T-helper 2 cell treated with Interferon-gamma antibody and Interleukin-4, amounts not matched to agents 5 μg/mL and 100 μg/mL, for 36 hours (primary cell): ENCODE results near the gene PAX8.

ENCODE experiments used
- DNase-seq: peaks from one replicate; pipeline ENCODE4 v3.0.0; 2021; ENCODE audit warnings: low spot score
- H3K27ac Mint-ChIP-seq: one replicate; pipeline ENCODE4 v1.8.0; 2021; ENCODE audit warnings: mild to moderate bottlenecking, mixed read lengths
- H3K27me3 Mint-ChIP-seq: one replicate; pipeline ENCODE4 v1.8.0; 2021; ENCODE audit warnings: low read depth, mixed read lengths
- H3K36me3 Mint-ChIP-seq: one replicate; pipeline ENCODE4 v1.8.0; 2021; ENCODE audit warnings: low read depth, mixed read lengths
- H3K4me1 Mint-ChIP-seq: one replicate; pipeline ENCODE4 v1.8.0; 2021; ENCODE audit warnings: low read depth, mixed read lengths
- H3K4me3 Mint-ChIP-seq: one replicate; pipeline ENCODE4 v1.8.0; 2022; ENCODE audit warnings: mild to moderate bottlenecking, moderate library complexity, mixed read lengths
- H3K9me3 Mint-ChIP-seq: one replicate; pipeline ENCODE4 v1.8.0; 2021; ENCODE audit warnings: mixed read lengths

PAX8 gene

DNA sequence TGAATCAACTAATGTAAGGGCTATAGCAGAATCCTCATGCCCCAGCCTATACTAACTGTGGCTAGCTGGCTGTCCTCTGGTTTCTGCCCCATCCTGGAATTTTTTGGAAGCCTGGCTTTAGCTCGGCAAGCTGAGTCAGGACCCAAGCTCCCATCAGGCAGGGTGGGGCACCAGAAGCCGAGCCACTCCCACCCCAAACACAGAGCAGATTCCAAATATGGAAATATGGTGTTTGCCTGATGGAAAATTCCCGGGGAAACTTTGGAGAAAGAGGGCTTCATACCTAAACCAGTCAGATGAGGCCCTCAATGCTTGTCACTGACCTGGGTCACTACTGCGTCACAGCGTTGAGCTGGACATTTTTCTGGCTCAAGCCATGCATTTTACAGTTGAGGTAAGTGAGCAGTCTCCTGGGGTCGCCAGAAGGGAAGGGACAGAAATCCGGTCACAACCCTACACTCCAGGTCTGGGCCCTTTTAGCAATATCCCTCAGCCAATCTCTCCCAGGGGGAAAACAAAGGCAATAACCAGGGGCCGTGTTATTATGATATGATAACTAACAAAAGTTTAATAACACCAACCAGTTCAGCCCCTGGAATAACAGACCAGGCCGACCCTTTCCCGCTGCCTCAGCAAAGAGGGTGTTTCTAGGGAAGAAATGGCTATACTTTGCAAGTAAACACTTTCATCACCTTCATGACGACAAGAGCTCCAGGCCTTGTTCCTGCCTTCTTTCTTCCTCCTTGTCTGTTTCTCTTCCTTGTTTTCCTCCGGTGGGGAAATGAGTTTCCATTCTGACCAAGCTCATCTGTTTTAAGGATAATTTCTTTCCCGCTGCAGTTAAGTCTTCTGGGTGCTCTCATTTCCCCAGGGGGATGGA is 67.3 kb downstream of the PAX8 start:
- Mint-ChIP-seq H3K27me3 (peaks cover 4% of the 10 kb centered on the region), H3K9me3 (no peaks in the 10 kb centered on the region), H3K4me3 (no peak overlapping the region), H3K27ac (no peak overlapping the region), H3K4me1 (no peaks in the 10 kb centered on the region), H3K36me3 (no peaks in the 10 kb centered on the region)
- no peak for DNase-seq

DNA sequence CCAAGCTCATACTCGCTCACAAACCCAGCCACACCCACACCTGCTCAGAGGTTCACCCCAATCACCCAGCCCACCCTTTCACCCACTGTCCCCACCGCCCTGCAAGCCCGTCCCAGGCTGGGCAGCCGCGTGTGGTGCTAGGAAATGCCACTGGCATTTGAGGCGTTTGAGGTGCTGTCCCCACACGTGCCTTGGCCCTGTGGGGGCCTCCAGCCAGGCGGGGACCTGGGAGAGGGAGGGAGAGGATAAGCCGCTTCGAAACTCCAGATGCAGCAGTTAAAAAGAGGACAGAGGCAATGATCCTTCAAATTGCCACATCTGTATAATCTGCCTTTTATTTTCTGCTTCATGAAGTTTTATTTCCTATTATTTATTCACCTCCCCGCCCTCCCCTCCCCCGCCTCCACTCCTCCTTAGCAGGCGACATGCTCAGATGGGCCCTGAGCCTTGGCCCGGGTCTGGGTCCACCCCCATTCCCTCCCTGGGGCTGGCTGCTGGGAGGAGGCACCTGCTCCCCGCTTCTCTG is 69.0 kb downstream of the PAX8 start:
- H3K27me3 Mint-ChIP-seq = peaks cover 4% of the 10 kb centered on the region
- no peaks in the 10 kb centered on the region for H3K4me1 Mint-ChIP-seq
- no peaks in the 10 kb centered on the region for H3K9me3 Mint-ChIP-seq
- no peak for DNase-seq
- no peak overlapping the region for H3K4me3 Mint-ChIP-seq
- H3K36me3 Mint-ChIP-seq = no peaks in the 10 kb centered on the region
- H3K27ac Mint-ChIP-seq = no peak overlapping the region

DNA sequence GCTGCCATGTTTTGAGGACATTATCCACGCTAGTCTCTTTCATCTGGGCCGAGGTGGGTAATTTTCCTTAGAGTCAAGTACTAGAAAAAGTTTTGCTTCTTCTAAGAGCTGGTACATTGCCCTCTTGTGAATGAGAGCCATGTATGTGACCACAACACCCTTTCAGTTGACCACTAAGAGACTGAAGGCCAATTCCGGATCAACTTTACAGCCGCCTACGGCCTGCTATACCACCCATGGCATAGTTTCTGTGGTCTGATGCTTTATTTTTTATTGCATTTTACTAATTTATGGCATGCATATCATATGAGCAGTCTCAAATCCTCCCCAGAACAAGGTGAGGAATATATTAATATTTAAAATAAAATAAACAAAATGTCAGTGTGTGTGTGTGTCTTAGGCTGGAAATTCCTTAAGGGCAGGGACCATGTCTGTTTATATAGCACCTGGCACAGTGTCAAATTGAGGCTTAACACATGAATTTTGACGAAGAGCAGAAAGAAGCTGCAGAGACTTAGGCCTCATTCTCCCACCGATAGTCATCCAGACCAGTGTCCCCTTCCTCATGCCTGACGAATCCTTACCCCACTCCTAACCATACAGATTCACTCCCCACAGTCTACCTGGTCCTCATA is 69.6 kb downstream of the PAX8 start:
- H3K27ac Mint-ChIP-seq = no peak overlapping the region
- DNase-seq = no peak
- H3K4me1 Mint-ChIP-seq = no peaks in the 10 kb centered on the region
- no peak overlapping the region for H3K4me3 Mint-ChIP-seq
- H3K36me3 Mint-ChIP-seq = peaks cover 1% of the 10 kb centered on the region
- H3K27me3 Mint-ChIP-seq = peaks cover 4% of the 10 kb centered on the region
- no peaks in the 10 kb centered on the region for H3K9me3 Mint-ChIP-seq

DNA sequence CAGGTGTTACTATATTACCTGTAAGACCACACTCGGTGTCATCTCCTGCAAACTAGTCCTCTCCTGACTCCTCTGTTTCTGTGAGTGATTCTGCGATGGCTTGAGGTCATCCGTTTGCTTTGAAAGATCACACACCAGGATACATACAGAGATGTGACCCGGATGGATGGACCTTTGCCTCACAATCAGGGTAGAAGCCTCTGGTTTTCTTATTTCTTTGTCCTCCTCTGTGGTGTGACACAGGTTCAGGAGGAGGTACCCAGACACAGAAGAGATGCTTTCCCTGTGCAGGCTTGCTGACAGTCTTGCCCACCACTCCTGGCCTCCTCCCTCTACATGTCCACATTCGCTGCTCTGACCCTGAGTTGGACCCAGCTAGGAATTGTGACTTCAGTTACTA is 70.3 kb downstream of the PAX8 start:
- peaks cover 4% of the 10 kb centered on the region for H3K27me3 Mint-ChIP-seq
- no peak for DNase-seq

DNA sequence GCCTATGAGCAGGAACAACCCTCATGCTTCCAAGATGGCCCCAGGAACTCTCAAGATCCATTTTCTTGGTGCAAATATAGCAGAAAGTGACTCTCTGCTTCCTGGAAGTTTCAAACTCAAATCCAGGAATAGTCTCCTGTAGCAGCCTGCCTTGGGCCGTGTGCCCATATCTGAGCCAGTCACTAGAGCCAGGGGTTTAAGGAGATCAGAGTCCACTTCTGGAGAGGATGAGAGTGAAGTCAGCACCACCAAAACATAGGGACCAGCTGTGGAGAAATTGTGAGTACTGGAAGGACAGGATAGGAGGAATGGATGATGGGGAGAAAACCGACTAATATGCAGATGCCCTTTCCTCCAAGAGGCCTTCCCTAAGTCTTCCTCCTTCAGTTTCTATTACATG is 71.7 kb downstream of the PAX8 start:
- H3K4me1 Mint-ChIP-seq = peaks cover 4% of the 10 kb centered on the region
- no peak for DNase-seq
- H3K9me3 Mint-ChIP-seq = no peaks in the 10 kb centered on the region
- H3K4me3 Mint-ChIP-seq = no peak overlapping the region
- H3K36me3 Mint-ChIP-seq = peaks cover 16% of the 10 kb centered on the region
- peaks cover 3% of the 10 kb centered on the region for H3K27me3 Mint-ChIP-seq
- no peak overlapping the region for H3K27ac Mint-ChIP-seq

More for the DNA sequence above, 70.3 kb downstream of the PAX8 start:
- no peaks in the 10 kb centered on the region for H3K9me3 Mint-ChIP-seq
- H3K4me3 Mint-ChIP-seq = no peak overlapping the region
- no peak overlapping the region for H3K27ac Mint-ChIP-seq
- H3K36me3 Mint-ChIP-seq = peaks cover 6% of the 10 kb centered on the region
- H3K4me1 Mint-ChIP-seq = peaks cover 4% of the 10 kb centered on the region

DNA sequence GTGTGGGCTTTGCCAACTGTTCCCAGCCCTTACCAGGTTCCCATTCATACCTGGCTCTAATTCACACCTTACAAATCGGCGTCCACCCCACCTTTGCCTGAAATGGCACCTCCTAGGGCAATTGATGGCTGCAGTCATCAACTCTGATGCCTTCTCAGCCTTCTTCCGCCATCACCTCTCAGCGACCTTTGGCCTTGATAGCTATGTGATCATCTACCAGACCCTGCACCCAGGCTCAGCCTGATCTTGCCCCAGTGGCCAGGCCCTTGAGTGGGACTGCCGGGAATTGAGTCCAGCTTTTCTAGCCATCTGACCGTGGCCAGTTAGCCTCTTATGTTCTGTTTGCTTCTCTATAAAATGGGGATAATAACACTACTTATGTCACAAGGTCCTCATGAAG is 72.5 kb downstream of the PAX8 start:
- Mint-ChIP-seq H3K27ac (no peak overlapping the region), H3K4me3 (no peak overlapping the region), H3K4me1 (peaks cover 4% of the 10 kb centered on the region), H3K27me3 (no peaks in the 10 kb centered on the region), H3K9me3 (no peaks in the 10 kb centered on the region), H3K36me3 (peaks cover 16% of the 10 kb centered on the region)
- DNase-seq = no peak

DNA sequence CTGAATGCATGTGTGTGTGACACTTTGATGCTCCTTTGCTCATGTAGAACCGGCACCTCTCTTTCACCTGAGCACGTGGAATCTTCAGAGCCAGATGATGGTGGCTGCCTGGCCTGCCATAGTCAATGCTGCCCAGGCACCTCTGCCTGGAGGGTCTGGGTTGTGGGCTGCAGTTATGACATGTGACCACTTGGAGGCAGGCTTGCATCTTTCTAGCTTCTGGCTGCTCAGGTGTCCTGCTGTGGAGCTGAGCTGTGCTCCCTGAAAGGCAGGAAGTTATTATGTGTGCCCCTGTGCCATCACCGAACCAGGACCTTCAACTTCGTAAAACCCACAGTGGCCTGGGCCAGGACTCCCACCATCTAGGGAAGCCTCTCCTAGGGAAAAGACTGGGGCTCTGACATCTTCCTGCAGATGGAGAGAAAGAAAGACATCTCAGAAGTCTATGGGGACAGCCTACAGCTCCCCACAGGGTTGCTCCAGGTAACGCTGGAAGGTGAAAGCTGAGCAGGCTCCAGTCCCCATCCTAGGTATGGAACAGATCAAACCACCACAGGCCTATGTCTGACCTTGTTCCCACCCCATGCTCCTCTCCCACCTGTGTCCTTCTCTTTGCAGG is 74.7 kb downstream of the PAX8 start:
- DNase-seq = peak; percentile 53
- no peaks in the 10 kb centered on the region for H3K9me3 Mint-ChIP-seq
- no peaks in the 10 kb centered on the region for H3K27me3 Mint-ChIP-seq
- no peak overlapping the region for H3K4me3 Mint-ChIP-seq
- H3K4me1 Mint-ChIP-seq = peaks cover 4% of the 10 kb centered on the region
- peaks cover 34% of the 10 kb centered on the region for H3K36me3 Mint-ChIP-seq
- peak overlapping the region; percentile 38 for H3K27ac Mint-ChIP-seq

DNA sequence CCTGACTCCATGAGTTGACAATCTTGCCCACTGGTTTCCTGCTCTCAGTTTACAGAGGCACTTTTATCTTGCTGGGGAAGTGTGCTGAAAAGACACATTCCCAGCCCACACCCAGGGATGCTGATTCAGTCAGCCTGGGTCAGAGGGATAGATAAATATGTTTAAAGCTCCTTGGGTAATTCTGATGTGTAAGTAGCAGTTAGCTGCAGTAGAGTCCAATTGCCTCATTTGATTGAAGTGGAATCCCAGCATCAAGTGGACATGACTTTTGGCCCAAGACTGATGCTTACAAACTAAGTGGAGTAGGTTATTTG is 75.5 kb downstream of the PAX8 start:
- peaks cover 4% of the 10 kb centered on the region for H3K4me1 Mint-ChIP-seq
- H3K27me3 Mint-ChIP-seq = no peaks in the 10 kb centered on the region
- no peak for DNase-seq
- no peaks in the 10 kb centered on the region for H3K9me3 Mint-ChIP-seq
- H3K4me3 Mint-ChIP-seq = no peak overlapping the region
- peaks cover 34% of the 10 kb centered on the region for H3K36me3 Mint-ChIP-seq
- no peak overlapping the region for H3K27ac Mint-ChIP-seq

DNA sequence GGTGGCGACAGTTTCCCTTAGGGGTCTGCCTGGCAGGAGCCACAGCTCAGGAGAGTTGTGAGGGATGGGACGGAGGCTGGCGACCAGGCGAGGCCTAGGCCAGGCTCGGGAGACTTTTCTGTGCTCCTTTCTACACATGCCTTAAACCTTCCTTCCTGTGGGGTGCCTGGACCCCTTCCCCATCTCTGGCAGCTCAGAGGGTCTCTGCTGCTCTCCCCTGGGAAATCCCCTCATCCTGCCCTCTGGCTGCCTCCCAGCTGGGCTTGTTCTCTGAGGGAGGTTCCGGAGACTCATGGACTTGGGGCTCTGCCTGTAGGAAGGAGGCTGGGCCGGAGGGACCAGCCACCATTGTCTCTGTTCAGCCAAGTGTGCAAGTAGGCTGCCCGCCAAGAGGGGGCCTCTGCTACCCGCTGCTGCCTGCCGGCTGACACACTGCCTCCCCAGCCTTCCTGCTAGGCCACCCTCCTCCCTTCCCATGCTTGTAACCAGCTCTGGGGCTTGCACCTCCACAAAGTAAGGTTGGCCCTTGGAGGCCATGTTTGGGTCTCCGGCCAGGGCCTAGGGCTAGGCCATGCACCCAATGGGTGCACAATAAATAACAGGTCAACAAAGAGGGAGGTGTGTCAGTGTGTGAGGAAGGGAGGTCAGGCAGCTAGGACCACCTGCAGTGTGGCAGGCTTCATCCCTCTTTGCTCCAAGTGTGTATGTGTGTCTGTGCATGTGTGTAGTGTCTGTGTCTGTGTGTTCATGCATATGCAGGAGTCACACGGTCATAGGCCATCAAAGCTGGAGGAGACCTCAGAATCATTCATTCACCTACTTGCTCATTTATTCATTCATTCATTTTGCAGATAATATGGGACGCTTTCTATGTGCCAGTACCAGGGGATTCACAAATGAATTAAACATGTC is 76.2 kb downstream of the PAX8 start:
- peaks cover 4% of the 10 kb centered on the region for H3K4me1 Mint-ChIP-seq
- peaks cover 39% of the 10 kb centered on the region for H3K36me3 Mint-ChIP-seq
- no peaks in the 10 kb centered on the region for H3K27me3 Mint-ChIP-seq
- no peaks in the 10 kb centered on the region for H3K9me3 Mint-ChIP-seq
- H3K27ac Mint-ChIP-seq = peak overlapping the region; percentile 38
- no peak for DNase-seq
- no peak overlapping the region for H3K4me3 Mint-ChIP-seq

DNA sequence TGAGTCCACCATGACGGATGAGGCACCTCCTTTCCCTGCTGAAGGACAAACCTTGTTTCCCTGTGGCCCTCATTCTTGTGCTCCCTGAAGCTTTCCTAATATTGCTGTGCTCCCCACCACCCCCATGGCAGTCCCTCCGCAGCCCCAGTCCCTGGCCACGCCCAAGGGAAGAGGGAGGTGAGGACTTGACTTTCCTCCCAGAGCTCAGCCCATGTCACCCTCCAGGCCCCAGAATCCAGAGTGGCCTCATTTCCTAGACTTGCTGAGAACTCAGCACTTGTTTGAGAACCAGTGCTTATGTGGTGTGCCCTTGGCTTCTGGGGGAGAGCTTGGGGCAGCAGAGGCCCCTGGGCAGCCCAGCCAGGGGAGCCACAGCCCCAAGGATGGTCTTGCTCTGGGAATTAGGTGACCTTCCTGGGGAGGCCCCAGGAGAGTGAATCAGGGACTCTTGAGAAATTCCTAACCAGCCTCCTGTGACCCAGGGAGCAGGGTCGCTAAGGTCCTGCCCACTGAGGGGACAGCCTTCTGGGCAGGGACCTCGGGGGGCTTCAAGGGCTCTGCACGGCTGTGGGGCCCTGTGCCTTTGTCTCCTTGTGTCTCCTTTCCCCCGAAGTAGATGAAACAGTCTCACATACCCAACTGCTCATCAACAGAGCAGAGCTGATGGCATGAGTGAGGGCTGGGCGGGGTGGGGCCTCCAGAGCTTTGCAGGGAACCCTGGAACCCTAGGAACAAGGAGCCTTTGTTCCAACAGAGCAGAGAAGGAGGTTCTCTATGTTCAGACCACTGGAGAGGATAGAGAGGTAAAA is 77.0 kb downstream of the PAX8 start:
- DNase-seq = no peak
- no peaks in the 10 kb centered on the region for H3K27me3 Mint-ChIP-seq
- no peak overlapping the region for H3K4me3 Mint-ChIP-seq
- peaks cover 7% of the 10 kb centered on the region for H3K4me1 Mint-ChIP-seq
- H3K27ac Mint-ChIP-seq = peak overlapping the region; percentile 5
- H3K9me3 Mint-ChIP-seq = no peaks in the 10 kb centered on the region
- H3K36me3 Mint-ChIP-seq = peaks cover 48% of the 10 kb centered on the region

DNA sequence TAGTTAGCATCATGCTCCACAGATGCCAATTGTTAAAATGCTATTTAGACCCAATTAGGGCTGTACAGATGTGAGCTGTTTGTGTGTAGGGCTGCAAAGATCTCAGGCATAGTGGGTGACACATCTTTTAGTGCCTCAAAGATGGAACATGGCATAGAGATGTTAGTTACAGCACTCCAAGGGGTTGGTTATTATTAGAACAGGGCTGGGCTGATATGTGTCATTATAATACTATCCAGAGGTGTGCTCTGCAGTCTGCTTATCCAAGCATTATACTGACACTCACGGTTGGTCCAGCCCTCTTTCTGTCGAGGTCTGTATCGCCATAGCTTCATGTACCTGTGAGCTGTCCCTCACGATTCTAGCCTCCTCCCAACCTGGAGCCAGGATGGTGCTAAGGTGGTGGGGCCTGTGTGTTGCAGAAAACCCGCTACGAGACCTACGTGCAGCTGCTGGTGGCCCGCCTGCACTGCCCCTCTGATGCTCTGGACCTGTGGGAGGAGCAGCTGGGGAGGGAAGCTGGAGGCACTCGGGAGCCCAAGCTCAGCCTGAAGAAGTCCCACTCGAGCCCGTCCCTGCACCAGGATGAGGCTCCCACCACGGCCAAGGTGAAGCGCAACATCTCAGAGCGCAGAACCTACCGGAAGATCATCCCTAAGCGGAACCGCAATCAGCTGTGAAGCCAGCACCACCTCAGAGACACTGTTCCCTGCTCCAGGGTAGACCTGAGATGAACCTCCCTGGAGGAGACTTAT is 77.8 kb downstream of the PAX8 start:
- no peak overlapping the region for H3K27ac Mint-ChIP-seq
- no peaks in the 10 kb centered on the region for H3K9me3 Mint-ChIP-seq
- H3K27me3 Mint-ChIP-seq = no peaks in the 10 kb centered on the region
- H3K36me3 Mint-ChIP-seq = peaks cover 56% of the 10 kb centered on the region
- DNase-seq = no peak
- H3K4me3 Mint-ChIP-seq = no peak overlapping the region
- peaks cover 14% of the 10 kb centered on the region for H3K4me1 Mint-ChIP-seq

DNA sequence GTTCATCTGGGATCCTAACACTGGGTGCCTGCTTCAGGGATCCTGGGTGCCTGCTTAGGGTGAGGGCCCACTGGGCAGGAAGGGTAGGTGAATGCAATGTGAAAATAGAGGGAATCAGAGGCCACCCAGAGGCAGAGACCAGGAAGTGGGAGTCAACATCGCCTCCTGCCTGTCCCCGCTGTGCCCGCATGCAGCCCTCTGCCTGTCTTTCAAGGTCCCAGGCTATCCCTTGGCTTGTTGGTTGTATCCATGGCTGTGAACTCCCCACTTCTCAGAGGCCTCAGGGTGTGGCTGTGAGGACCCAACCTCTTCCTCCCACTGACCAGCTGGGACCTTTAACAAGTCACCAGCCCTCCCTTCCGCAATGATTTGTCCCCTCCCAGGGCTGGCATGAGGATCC is 78.5 kb downstream of the PAX8 start:
- Mint-ChIP-seq H3K36me3 (peaks cover 62% of the 10 kb centered on the region), H3K9me3 (no peaks in the 10 kb centered on the region), H3K27ac (no peak overlapping the region), H3K4me3 (no peak overlapping the region), H3K27me3 (no peaks in the 10 kb centered on the region), H3K4me1 (peaks cover 20% of the 10 kb centered on the region)
- no peak for DNase-seq
